OCI-LY7 (cell line): ENCODE measurements around the gene CLCNKB. TPM values are rescaled to one million over a fixed set of nuclear protein-coding genes. Genes with fewer than 3 reads are reported as not detected.
"Not testable (repeated sequence)": the region's sequence is repeated elsewhere in the genome, so short reads cannot be mapped to it uniquely, and the experiment has no call there.

Source experiments
- BruUV-seq: library from RNA; stranded (reverse); fragments of 400-500 nt; replicated peaks from 2 replicates; lab custom pipeline; 2021; lab: Mats Ljungman, UMichigan
- CTCF ChIA-PET: fragments of 300-600 bp; sonication (Branson Sonifier 250); formaldehyde crosslinking; loops from one replicate; lab custom pipeline; 2022; ENCODE audit warnings: antibody characterized with exemption; ENCODE audit not compliant: unreplicated experiment; lab: Charles Lee
- POLR2A ChIA-PET: fragments of 300-600 bp; sonication (Branson Sonifier 250); formaldehyde crosslinking; loops from one replicate; lab custom pipeline; 2022; ENCODE audit warnings: antibody characterized with exemption; lab: Charles Lee
- DNase-seq: peaks from one replicate; pipeline ENCODE4 v3.0.0-alpha.2; 2015; ENCODE audit warnings: low spot score
- H2AFZ ChIP-seq: fragments of 200-600 bp; sonication (generic), shearing (Covaris generic); 2 replicates; pipeline ENCODE4 v1.6.1; 2014; ENCODE audit warnings: mild to moderate bottlenecking, antibody characterized with exemption, low read length, moderate library complexity
- H3K27ac ChIP-seq: fragments of 200-600 bp; sonication (generic); 2 replicates; pipeline ENCODE4 v1.5.1; 2014; ENCODE audit warnings: mixed run types, low read depth, mild to moderate bottlenecking, moderate library complexity, low read length, inconsistent platforms; ENCODE audit not compliant: poor library complexity, severe bottlenecking
- H3K36me3 ChIP-seq: fragments of 200-600 bp; sonication (generic); 2 replicates; pipeline ENCODE4 v1.6.1; 2014; ENCODE audit warnings: mild to moderate bottlenecking, antibody characterized with exemption, low read length, moderate library complexity, mixed read lengths; ENCODE audit not compliant: insufficient read depth
- H3K4me1 ChIP-seq: fragments of 200-600 bp; sonication (generic); 2 replicates; pipeline ENCODE4 v1.5.1; 2014; ENCODE audit warnings: mild to moderate bottlenecking, low read length; ENCODE audit not compliant: insufficient read depth, poor library complexity, severe bottlenecking
- H3K4me2 ChIP-seq: fragments of 200-600 bp; sonication (generic); 2 replicates; pipeline ENCODE4 v1.6.1; 2014; ENCODE audit warnings: mild to moderate bottlenecking, low read length
- H3K4me3 ChIP-seq: fragments of 200-600 bp; sonication (generic); 2 replicates; pipeline ENCODE4 v1.5.1; 2014; ENCODE audit warnings: mild to moderate bottlenecking, low read depth, low read length; ENCODE audit not compliant: poor library complexity, severe bottlenecking
- H3K79me2 ChIP-seq: fragments of 200-600 bp; sonication (generic); 2 replicates; pipeline ENCODE4 v1.6.1; 2016; ENCODE audit warnings: low read depth, mild to moderate bottlenecking, low read length, moderate library complexity, mixed read lengths; ENCODE audit not compliant: insufficient read depth
- H3K9me2 ChIP-seq: fragments of 200-600 bp; sonication (generic); 2 replicates; pipeline ENCODE4 v1.6.1; 2016; ENCODE audit warnings: mild to moderate bottlenecking, low read length, mixed read lengths; ENCODE audit not compliant: insufficient read depth
- H3K9me3 ChIP-seq: fragments of 200-600 bp; sonication (generic); 2 replicates; pipeline ENCODE4 v1.6.1; 2014; ENCODE audit warnings: mild to moderate bottlenecking, mixed run types, low read length, mixed read lengths
- H4K20me1 ChIP-seq: fragments of 200-600 bp; sonication (generic); 2 replicates; pipeline ENCODE4 v1.6.1; 2014; ENCODE audit warnings: mild to moderate bottlenecking, antibody characterized with exemption, low read length, moderate library complexity, mixed read lengths; ENCODE audit not compliant: insufficient read depth
- CTCF ChIP-seq: fragments of 200-600 bp; sonication (generic); conservative IDR thresholded peaks from 2 replicates; pipeline ENCODE4 v1.5.1; 2014; ENCODE audit warnings: mild to moderate bottlenecking, antibody characterized with exemption, low read length, moderate library complexity, mixed read lengths
- EZH2phosphoT487 ChIP-seq: fragments of 200-600 bp; sonication (generic); IDR thresholded peaks from 2 replicates; pipeline ENCODE4 v1.6.1; 2018; ENCODE audit warnings: low read depth, borderline replicate concordance, mild to moderate bottlenecking, mixed run types, antibody characterized with exemption, low read length, moderate library complexity, mixed read lengths
- intact Hi-C: fragments of 100-400 bp; cut with micrococcal nuclease; formaldehyde crosslinking; loops from one replicate; pipeline ENCODE4 v1.10.0; 2022; ENCODE audit not compliant: unreplicated experiment
- total RNA-seq, 2 experiments: library from RNA; depleted of rRNA in 1 of 2; stranded (reverse); fragments of >200 nt in 1 of 2; shearing (Covaris generic) in 1 of 2; gene quantifications; 2 replicates each; pipeline ENCODE4 v1.2.3, GENCODE V29; 2014 to 2022

CLCNKB gene
- total RNA-seq, 2 experiments from 2014 or later: not detected

- ChIA-PET POLR2A (no interaction called here), CTCF (no interaction called here)
- TF ChIP-seq CTCF (no peak), EZH2phosphoT487 (no peak)
- H4K20me1 ChIP-seq: no peaks in the 10 kb centered on the region
- H3K9me2 ChIP-seq: no peaks in the 10 kb centered on the region
- peaks cover 9% of the 10 kb centered on the region for H3K4me1 ChIP-seq
- H3K9me3 ChIP-seq: no peaks in the 10 kb centered on the region
- H3K4me3 ChIP-seq: no peak overlapping the region
- no peak overlapping the region for H3K27ac ChIP-seq
- no peak overlapping the region for H2AFZ ChIP-seq
- BruUV-seq: no TSS peak
- no peaks in the 10 kb centered on the region for H3K36me3 ChIP-seq
- intact Hi-C loops: no loop called here
- H3K4me2 ChIP-seq: no peak overlapping the region
- H3K79me2 ChIP-seq: no peaks in the 10 kb centered on the region
- DNase-seq: no peak
Observed at GRCh38 chr1:16018749-16019643, 24.6 kb upstream of the CLCNKB start.

GRCh38 chr1:16019644-16020277 is 23.8 kb upstream of the CLCNKB start:
- ChIA-PET POLR2A (interaction anchor here (0.6 kb wide), 1 partner anchor 223 kb away, joined by 4 read pairs; no protein-coding TSS in a partner anchor), CTCF (no interaction called here)
- H3K4me3 ChIP-seq: no peak overlapping the region
- no peak overlapping the region for H3K4me2 ChIP-seq
- intact Hi-C loops: loop anchor here (2.0 kb wide), 1 partner anchor 23 kb away; the partner anchor contains the start of gene CLCNKB
- no peaks in the 10 kb centered on the region for H4K20me1 ChIP-seq
- no peak overlapping the region for H3K27ac ChIP-seq
- no peaks in the 10 kb centered on the region for H3K9me2 ChIP-seq
- no peak for TF ChIP-seq EZH2phosphoT487
- no peak for TF ChIP-seq CTCF
- H3K79me2 ChIP-seq: no peaks in the 10 kb centered on the region
- no peaks in the 10 kb centered on the region for H3K9me3 ChIP-seq
- BruUV-seq: no TSS peak
- no peaks in the 10 kb centered on the region for H3K36me3 ChIP-seq
- DNase-seq: no peak
- peaks cover 3% of the 10 kb centered on the region for H3K4me1 ChIP-seq
- no peak overlapping the region for H2AFZ ChIP-seq

GRCh38 chr1:16020325-16020724 is 23.3 kb upstream of the CLCNKB start:
- ChIA-PET POLR2A (interaction anchor here (0.6 kb wide), 1 partner anchor 224 kb away, joined by 4 read pairs; no protein-coding TSS in a partner anchor), CTCF (no interaction called here)
- Histone ChIP-seq H3K4me1 (no peaks in the 10 kb centered on the region), H3K27ac (no peak overlapping the region), H3K4me2 (no peak overlapping the region), H3K4me3 (no peak overlapping the region), H3K9me2 (no peaks in the 10 kb centered on the region), H3K9me3 (no peaks in the 10 kb centered on the region), H4K20me1 (no peaks in the 10 kb centered on the region), H3K79me2 (no peaks in the 10 kb centered on the region), H3K36me3 (no peaks in the 10 kb centered on the region), H2AFZ (no peak overlapping the region)
- no TSS peak for BruUV-seq
- DNase-seq: no peak
- TF ChIP-seq EZH2phosphoT487 (no peak), CTCF (no peak)
- intact Hi-C loops: loop anchor here (2.0 kb wide), 1 partner anchor 22 kb away; the partner anchor contains the start of gene CLCNKB

GRCh38 chr1:16020878-16021277 is 22.7 kb upstream of the CLCNKB start:
- CTCF ChIA-PET: not testable (repeated sequence)

More at GRCh38 chr1:16020878-16021277, 22.7 kb upstream of the CLCNKB start:
- DNase-seq, POLR2A ChIA-PET, H3K9me2 ChIP-seq, H3K4me1 ChIP-seq, H3K79me2 ChIP-seq, H3K27ac ChIP-seq, H2AFZ ChIP-seq, H3K36me3 ChIP-seq, H3K9me3 ChIP-seq, H3K4me2 ChIP-seq, H3K4me3 ChIP-seq, BruUV-seq, H4K20me1 ChIP-seq: not testable (repeated sequence)
- intact Hi-C loops: loop anchor here (2.0 kb wide), 1 partner anchor 22 kb away; the partner anchor contains the start of gene CLCNKB
